Testis (tissue), 3 donors: ENCODE data around the gene GPD1. TPM values are rescaled to one million over a fixed set of nuclear protein-coding genes. Genes with fewer than 3 reads are reported as not detected.

ENCODE experiments used
- DNase-seq: peaks from one replicate; pipeline ENCODE4 v3.0.0-alpha.2; 2019
- H3K27ac ChIP-seq, 2 donors: fragments of 200-600 bp; sonication (generic); one replicate each; pipeline ENCODE4 v1.5.1; 2019
- H3K27me3 ChIP-seq: fragments of 200-600 bp; sonication (generic); one replicate; pipeline ENCODE4 v1.5.1; 2019
- H3K36me3 ChIP-seq: fragments of 200-600 bp; sonication (generic); one replicate; pipeline ENCODE4 v1.5.1; 2017; ENCODE audit warnings: low read depth; ENCODE audit errors: missing control alignments
- H3K4me1 ChIP-seq: fragments of 200-600 bp; sonication (generic); one replicate; pipeline ENCODE4 v1.5.1; 2019
- H3K4me3 ChIP-seq, 2 donors: fragments of 200-600 bp; sonication (generic); one replicate each; pipeline ENCODE4 v1.5.1; 2017 to 2019
- H3K9me3 ChIP-seq: fragments of 200-600 bp; sonication (generic); one replicate; pipeline ENCODE4 v1.5.1; 2017
- POLR2A ChIP-seq: fragments of 450-650 bp; IDR thresholded peaks from one replicate; pipeline ENCODE4 v1.6.1; 2017; ENCODE audit warnings: antibody characterized with exemption, mild to moderate bottlenecking, moderate library complexity
- WGBS, 2 donors: methylation state at CpG; one replicate each; pipeline ENCODE4 v1.1.5; 2018; 5-methylcytosine and 5-hydroxymethylcytosine counted together
- intact Hi-C: fragments of 100-400 bp; cut with DNase I; formaldehyde crosslinking; loops from one replicate; pipeline ENCODE4 v1.15.1; 2023; ENCODE audit warnings: low total_unique reads
- polyA plus RNA-seq: library from polyadenylated mRNA; stranded (reverse); fragments of 350-450 nt; fragmentation: Illumina TruSeq; extraction: RNeasy Lipid Tissue Mini Kit (QIAGEN cat#74804); gene quantifications from one replicate; pipeline ENCODE4 v1.2.3, GENCODE V29; 2014; ENCODE audit warnings: low read depth, low replicate concordance; ENCODE audit not compliant: insufficient read depth
- total RNA-seq, 2 donors: library from RNA; depleted of rRNA; stranded (reverse); fragments of >200 nt; gene quantifications; one replicate each; pipeline ENCODE4 v1.2.3, GENCODE V29; 2016
- TF ChIP-seq, protein P1 (sequence below), 3 experiments: fragments of 450-650 bp in 2 of 3; fragments of 200-600 bp in 1 of 3; sonication (generic) in 1 of 3; IDR thresholded peaks; one replicate each; pipeline ENCODE4 v1.5.1; 2016 to 2019; ENCODE audit warnings: antibody characterized with exemption in 3 of 3, mild to moderate bottlenecking in 2 of 3, moderate library complexity in 1 of 3

GPD1 gene
- total and polyA plus RNA-seq, 3 donors from 2014 or later, result 2.1 to 3.1 (median 2.4) TPM

DNA sequence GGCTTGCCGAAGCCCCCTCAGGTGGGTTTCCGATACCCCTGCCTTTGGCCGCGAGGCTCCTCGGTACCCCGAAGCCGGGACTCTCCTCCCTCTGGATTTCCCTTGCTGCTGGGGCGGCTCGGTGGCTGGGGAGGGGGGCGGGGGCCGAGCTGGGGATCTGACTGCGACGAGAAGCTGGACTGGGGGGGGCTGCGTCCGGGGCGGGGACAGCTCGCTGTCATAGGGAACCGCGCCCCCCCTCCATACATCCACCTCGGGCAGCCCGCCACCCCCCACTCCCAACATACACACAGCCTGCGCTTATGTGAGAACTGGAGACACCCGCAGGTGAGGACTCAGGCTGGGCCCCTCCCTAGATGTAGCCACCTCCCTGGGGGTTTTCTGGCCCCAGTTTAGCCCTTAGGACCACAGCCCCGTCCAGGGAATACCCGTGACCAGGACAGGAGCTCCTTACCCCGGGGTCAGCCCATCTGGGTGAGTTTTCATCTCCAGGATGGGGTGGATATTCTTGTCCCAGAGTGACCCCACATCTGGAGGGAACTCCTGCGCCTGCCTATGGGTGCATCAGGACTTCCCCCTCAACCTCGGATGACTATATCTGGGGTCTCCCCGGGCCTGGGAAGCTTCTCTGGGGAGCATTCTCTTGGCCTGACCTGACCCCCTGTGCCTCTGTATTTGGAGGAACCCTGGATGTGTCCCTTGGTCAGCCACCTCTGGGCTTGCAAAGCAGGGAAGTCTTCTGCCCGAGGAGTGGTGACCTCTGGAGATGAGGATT, 45.7 kb upstream of the GPD1 start:
- Histone ChIP-seq H3K27ac (no peak overlapping the region), H3K4me3 (peak overlapping the region; percentile 35 to 47), H3K9me3 (no peaks in the 10 kb centered on the region), H3K27me3 (no peaks in the 10 kb centered on the region), H3K36me3 (no peaks in the 10 kb centered on the region), H3K4me1 (peaks cover 17% of the 10 kb centered on the region)
- intact Hi-C loops, result loop anchor here (5.0 kb wide), 1 partner anchor 86 kb away; the partner anchor contains the start of gene AQP6
- no peak for TF ChIP-seq POLR2A
- TF ChIP-seq, protein P1, sequence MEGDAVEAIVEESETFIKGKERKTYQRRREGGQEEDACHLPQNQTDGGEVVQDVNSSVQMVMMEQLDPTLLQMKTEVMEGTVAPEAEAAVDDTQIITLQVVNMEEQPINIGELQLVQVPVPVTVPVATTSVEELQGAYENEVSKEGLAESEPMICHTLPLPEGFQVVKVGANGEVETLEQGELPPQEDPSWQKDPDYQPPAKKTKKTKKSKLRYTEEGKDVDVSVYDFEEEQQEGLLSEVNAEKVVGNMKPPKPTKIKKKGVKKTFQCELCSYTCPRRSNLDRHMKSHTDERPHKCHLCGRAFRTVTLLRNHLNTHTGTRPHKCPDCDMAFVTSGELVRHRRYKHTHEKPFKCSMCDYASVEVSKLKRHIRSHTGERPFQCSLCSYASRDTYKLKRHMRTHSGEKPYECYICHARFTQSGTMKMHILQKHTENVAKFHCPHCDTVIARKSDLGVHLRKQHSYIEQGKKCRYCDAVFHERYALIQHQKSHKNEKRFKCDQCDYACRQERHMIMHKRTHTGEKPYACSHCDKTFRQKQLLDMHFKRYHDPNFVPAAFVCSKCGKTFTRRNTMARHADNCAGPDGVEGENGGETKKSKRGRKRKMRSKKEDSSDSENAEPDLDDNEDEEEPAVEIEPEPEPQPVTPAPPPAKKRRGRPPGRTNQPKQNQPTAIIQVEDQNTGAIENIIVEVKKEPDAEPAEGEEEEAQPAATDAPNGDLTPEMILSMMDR (IDR thresholded peaks at IDR 0.05), result no peak
- WGBS, 2 donors, result 19 to 27% methylated on average over 15 to 23 of the region's 30 CpGs
- DNase-seq, result no peak

DNA sequence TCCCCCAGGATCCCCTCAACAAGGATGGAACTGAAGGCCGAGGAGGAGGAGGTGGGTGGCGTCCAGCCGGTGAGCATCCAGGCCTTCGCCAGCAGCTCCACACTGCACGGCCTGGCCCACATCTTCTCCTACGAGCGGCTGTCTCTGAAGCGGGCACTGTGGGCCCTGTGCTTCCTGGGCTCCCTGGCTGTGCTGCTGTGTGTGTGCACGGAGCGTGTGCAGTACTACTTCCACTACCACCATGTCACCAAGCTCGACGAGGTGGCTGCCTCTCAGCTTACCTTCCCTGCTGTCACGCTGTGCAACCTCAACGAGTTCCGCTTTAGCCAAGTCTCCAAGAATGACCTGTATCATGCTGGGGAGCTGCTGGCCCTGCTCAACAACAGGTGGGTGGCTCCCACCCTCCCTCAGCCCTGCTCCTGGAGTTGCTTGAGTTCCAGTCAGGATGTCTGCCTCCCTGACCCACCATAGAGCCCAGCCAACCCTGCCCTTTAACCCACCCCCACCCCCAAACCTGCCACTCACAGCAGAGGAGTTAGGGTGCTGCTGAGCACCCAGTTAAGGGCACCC, 45.0 kb upstream of the GPD1 start:
- intact Hi-C loops, result loop anchor here (5.0 kb wide), 1 partner anchor 87 kb away; the partner anchor contains the start of gene AQP6
- Histone ChIP-seq H3K36me3 (no peaks in the 10 kb centered on the region), H3K9me3 (no peaks in the 10 kb centered on the region), H3K4me3 (no peak overlapping the region), H3K27ac (no peak overlapping the region), H3K27me3 (no peaks in the 10 kb centered on the region), H3K4me1 (peaks cover 17% of the 10 kb centered on the region)
- DNase-seq, result no peak
- TF ChIP-seq, protein P1 (IDR thresholded peaks at IDR 0.05), result no peak
- TF ChIP-seq POLR2A, result no peak
- WGBS, 2 donors, result 89 to 94% methylated on average over 9 to 15 of the region's 15 CpGs

DNA sequence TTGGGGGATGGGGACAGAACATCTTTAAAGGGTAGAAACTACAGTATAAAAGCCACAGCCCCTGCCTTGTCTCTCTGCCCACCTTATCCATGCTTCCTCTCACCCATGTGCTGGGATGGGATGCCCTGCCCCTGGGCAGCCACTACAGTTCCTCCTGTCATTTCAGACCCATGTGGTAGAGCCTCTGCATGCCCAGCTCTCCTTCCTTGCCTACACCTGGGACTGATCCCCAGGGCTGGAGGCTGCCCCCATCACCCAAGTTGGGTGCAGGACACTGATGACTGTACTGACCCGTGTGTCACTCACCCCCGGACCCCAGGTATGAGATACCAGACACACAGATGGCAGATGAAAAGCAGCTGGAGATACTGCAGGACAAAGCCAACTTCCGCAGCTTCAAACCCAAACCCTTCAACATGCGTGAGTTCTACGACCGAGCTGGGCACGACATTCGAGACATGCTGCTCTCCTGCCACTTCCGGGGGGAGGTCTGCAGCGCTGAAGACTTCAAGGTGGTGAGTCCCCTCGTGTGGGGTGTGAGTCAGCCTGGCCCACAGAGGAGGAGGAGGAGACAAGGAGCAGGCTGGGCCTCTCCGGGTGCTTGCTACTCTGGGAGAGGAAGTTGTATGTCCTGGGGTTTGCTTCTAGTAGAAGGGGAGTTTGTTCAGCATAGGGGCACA, 44.2 kb upstream of the GPD1 start:
- Histone ChIP-seq H3K4me1 (peaks cover 17% of the 10 kb centered on the region), H3K36me3 (no peaks in the 10 kb centered on the region), H3K9me3 (no peaks in the 10 kb centered on the region), H3K27me3 (no peaks in the 10 kb centered on the region), H3K27ac (no peak overlapping the region), H3K4me3 (no peak overlapping the region)
- no peak for DNase-seq
- intact Hi-C loops, result loop anchor here (5.0 to 10.0 kb wide), 2 partner anchors 87 to 195 kb away; partner anchors contain the start of gene AQP6
- 74 to 91% methylated on average over 5 to 12 of the region's 12 CpGs for WGBS, 2 donors
- TF ChIP-seq POLR2A, result no peak
- TF ChIP-seq, protein P1 (IDR thresholded peaks at IDR 0.05), result no peak

DNA sequence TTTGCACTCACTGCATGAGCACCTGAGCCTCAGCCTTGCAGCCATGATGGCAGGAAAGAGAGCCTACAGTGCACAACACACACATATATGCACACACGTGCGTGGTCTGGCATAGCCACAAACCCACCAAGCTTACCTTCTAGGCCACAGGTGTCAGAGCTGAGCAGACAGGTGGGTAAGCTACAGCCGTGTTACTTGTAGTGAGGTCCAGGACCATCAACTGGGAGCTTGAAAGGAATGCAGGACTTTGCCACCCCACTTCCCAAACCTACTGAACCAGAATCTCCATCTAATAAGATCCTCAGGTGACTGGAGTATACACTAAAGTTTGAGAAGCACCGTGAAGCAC, 43.7 kb upstream of the GPD1 start:
- Histone ChIP-seq H3K36me3 (no peaks in the 10 kb centered on the region), H3K27ac (no peak overlapping the region), H3K9me3 (no peaks in the 10 kb centered on the region), H3K27me3 (no peaks in the 10 kb centered on the region), H3K4me1 (peaks cover 17% of the 10 kb centered on the region), H3K4me3 (no peak overlapping the region)
- no peak for DNase-seq
- intact Hi-C loops, result loop anchor here (10.0 kb wide), 1 partner anchor 195 kb away; no protein-coding TSS in a partner anchor
- 72 to 96% methylated on average over 3 to 4 of the region's 4 CpGs for WGBS, 2 donors
- TF ChIP-seq, protein P1 (IDR thresholded peaks at IDR 0.05), result no peak
- no peak for TF ChIP-seq POLR2A
